Measurements from ENCODE around the gene RAB14. TPM values are rescaled to one million over a fixed set of nuclear protein-coding genes. Genes with fewer than 3 reads are reported as not detected.

Gene RAB14
- total RNA-seq, result 17.7 and 24.3 TPM in 2 replicates

GRCh38 chr9:121201738-121202533 lies at the start of gene RAB14:
TSS of gene RAB14 (minus strand) at chr9:121201869. CDS start at chr9:121193412, 8,457 bp downstream.

Other genes starting within 250 kb of the RAB14 start
- gene C5, start 151.6 kb downstream of the RAB14 start, total RNA-seq, result 0.90 and 4.2 TPM in 2 replicates
- 1.5 and 5.1 TPM in 2 replicates for gene CNTRL, start 126.9 kb downstream of the RAB14 start, total RNA-seq
- gene GSN, start 66.3 kb upstream of the RAB14 start, total RNA-seq, result 347 and 422 TPM in 2 replicates
- 118 and 144 TPM in 2 replicates for gene STOM, start 168.4 kb upstream of the RAB14 start, total RNA-seq